Fibroblast of the aortic adventitia (primary cell): ENCODE measurements around the gene RPUSD1. TPM values are rescaled to one million over a fixed set of nuclear protein-coding genes. Genes with fewer than 3 reads are reported as not detected.

Source experiments
- DNase-seq: peaks from one replicate; pipeline ENCODE4 v3.0.0-alpha.2; 2010; ENCODE audit warnings: low read depth
- H3K4me3 ChIP-seq: 2 replicates; pipeline ENCODE4 v1.5.1; 2011; ENCODE audit warnings: low read depth, mild to moderate bottlenecking, control low read depth, low read length, moderate library complexity
- CTCF ChIP-seq: IDR thresholded peaks from 2 replicates; pipeline ENCODE4 v1.5.1; 2011; ENCODE audit warnings: mild to moderate bottlenecking, low read length, control low read depth, inconsistent platforms; ENCODE audit not compliant: insufficient read depth
- total RNA-seq: library from RNA; depleted of rRNA; stranded (reverse); fragments of >200 nt; gene quantifications from 2 replicates; pipeline ENCODE4 v1.2.3, GENCODE V29; 2012; ENCODE audit warnings: low replicate concordance

RPUSD1 gene
- total RNA-seq, 1 donor: 20.3 TPM

GRCh38 chr16:794853-795466 is 6.8 kb upstream of the RPUSD1 start:
- no peak overlapping the region for H3K4me3 ChIP-seq
- no peak for TF ChIP-seq CTCF

GRCh38 chr16:794091-794822 is 6.1 kb upstream of the RPUSD1 start:
- TF ChIP-seq CTCF: no peak
- no peak for DNase-seq
- no peak overlapping the region for H3K4me3 ChIP-seq

More at GRCh38 chr16:794853-795466, 6.8 kb upstream of the RPUSD1 start:
- DNase-seq: no peak

GRCh38 chr16:793414-793813 is 5.2 kb upstream of the RPUSD1 start:
- no peak for DNase-seq
- TF ChIP-seq CTCF: no peak

DNA sequence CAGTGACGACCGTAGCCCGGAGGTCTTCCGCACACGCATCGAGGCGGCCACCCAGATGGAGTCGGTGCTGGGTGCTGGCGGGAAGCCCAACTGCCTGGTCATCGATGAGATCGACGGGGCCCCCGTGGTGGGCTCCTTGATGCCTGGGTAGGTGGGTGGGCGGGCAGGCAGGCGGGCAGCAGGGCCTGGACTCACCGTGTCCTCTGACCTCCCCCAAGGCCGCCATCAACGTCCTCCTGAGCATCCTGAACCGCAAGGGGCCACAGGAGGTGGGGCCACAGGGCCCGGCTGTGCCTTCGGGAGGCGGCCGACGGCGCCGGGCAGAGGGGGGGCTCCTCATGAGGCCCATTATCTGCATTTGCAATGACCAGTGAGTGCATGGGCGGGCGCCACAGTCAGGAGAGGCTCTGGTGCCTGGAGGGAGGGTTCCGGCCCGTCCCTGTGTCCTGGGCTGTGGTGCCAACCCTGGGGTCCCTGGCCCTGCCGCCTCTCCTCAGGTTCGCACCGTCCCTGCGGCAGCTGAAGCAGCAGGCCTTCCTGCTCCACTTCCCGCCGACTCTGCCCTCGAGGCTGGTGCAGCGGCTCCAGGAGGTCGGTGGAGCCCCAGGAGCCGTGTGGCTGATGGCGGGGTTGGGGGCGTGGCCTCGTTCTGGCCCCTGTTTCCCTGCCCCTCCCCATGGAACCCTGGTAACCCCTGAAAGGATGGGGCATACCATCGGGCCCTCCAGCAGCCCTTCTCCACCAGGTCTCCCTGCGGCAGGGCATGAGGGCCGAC is 4.2 kb upstream of the RPUSD1 start:
- TF ChIP-seq CTCF: no peak
- no peak for DNase-seq
- H3K4me3 ChIP-seq: no peak overlapping the region

More at GRCh38 chr16:793414-793813, 5.2 kb upstream of the RPUSD1 start:
- H3K4me3 ChIP-seq: no peak overlapping the region

DNA sequence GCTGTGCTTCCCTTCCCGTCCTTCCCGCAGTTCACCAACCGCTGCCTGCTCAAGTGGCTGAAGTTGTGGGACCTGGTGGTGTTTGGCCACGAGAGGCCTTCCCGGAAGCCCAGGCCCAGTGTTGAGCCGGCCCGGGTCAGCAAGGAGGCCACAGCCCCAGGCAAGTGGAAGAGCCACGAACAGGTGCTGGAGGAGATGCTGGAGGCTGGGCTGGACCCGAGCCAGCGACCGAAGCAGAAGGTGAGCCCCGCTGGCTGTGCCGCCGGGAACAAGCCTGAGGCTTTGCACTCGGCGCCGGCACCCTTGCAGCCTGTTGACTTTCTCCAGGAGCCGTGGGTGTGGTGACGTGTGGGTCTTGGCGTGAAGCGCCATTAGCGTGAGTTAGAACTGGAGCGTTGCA is 3.0 kb upstream of the RPUSD1 start:
- no peak overlapping the region for H3K4me3 ChIP-seq
- no peak for TF ChIP-seq CTCF
- DNase-seq: no peak

DNA sequence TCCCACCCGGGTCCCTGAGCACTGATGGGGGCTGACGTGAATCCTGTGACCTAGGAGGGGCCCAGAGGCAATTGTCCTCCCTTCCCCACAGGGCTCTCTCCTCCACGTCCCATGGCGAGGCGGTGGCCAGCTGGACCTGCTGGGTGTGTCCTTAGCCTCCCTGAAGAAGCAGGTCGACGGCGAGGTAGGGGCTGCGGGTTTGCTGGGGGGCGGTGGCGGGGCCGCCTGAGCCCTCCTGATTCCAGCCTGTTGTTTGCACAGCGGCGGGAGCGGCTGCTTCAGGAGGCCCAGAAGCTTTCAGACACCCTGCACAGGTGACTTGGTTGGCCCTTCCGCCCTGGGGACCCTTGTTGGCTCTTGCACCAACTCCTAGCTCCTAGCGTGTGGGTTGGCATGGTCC is 1.9 kb upstream of the RPUSD1 start:
- no peak for DNase-seq
- no peak overlapping the region for H3K4me3 ChIP-seq
- TF ChIP-seq CTCF: no peak
